MM.1S (cell line): ENCODE results near the gene SLC38A3.

ENCODE experiments used
- CTCF ChIP-seq: fragments of 300-600 bp; sonication (generic); IDR thresholded peaks from 2 replicates; pipeline ENCODE4 v1.5.1; 2016; ENCODE audit warnings: antibody characterized with exemption, low read length, mixed read lengths
- EZH2 ChIP-seq: fragments of 300-600 bp; sonication (generic); optimal IDR thresholded peaks from 2 replicates; pipeline ENCODE3; 2017; ENCODE audit warnings: low read depth, mild to moderate bottlenecking, antibody characterized with exemption, low read length, mixed read lengths
- EZH2phosphoT487 ChIP-seq: fragments of 300-600 bp; sonication (generic); IDR thresholded peaks from 2 replicates; pipeline ENCODE4 v1.6.1; 2018; ENCODE audit warnings: antibody characterized with exemption, low read length

DNA sequence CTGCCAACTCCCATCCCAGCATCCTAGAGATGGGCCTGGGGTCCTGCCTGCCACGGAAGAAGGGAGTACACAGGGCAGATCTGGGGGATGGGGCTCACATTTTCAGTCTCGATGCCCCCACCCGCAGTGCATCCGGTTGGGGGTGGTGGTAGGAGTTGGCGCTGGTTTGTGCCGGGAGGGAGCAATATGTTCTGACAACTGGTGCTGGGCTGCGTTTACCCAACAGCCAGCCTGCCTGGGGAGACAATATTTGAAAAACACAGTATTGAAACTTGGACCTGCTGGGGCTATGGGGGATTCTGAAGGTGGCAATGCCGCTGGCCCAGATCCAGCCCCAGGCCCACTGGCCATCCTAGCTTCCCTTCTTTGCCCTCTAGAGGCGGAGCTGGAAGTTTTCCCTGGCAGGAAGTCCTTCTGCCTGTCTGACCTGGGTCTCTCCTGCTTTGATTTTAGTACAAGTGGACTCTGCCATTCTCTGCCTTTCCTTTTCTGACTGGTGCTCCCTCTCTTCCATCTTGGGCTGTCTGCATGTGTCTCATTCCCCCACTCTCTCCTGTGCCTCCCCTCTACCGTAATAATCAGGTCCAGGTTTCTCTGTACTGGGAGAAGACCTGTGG is 46.4 kb upstream of the SLC38A3 start:
- TF ChIP-seq EZH2phosphoT487 = no peak
- TF ChIP-seq CTCF = no peak
- no peak for TF ChIP-seq EZH2
